Measurements from ENCODE around the gene TRIM3.

- no peak for TF ChIP-seq POLR2AphosphoS5 (IDR thresholded peaks at IDR 0.05; ENCODE audit: low read depth, low read length)
- TF ChIP-seq, protein P1, sequence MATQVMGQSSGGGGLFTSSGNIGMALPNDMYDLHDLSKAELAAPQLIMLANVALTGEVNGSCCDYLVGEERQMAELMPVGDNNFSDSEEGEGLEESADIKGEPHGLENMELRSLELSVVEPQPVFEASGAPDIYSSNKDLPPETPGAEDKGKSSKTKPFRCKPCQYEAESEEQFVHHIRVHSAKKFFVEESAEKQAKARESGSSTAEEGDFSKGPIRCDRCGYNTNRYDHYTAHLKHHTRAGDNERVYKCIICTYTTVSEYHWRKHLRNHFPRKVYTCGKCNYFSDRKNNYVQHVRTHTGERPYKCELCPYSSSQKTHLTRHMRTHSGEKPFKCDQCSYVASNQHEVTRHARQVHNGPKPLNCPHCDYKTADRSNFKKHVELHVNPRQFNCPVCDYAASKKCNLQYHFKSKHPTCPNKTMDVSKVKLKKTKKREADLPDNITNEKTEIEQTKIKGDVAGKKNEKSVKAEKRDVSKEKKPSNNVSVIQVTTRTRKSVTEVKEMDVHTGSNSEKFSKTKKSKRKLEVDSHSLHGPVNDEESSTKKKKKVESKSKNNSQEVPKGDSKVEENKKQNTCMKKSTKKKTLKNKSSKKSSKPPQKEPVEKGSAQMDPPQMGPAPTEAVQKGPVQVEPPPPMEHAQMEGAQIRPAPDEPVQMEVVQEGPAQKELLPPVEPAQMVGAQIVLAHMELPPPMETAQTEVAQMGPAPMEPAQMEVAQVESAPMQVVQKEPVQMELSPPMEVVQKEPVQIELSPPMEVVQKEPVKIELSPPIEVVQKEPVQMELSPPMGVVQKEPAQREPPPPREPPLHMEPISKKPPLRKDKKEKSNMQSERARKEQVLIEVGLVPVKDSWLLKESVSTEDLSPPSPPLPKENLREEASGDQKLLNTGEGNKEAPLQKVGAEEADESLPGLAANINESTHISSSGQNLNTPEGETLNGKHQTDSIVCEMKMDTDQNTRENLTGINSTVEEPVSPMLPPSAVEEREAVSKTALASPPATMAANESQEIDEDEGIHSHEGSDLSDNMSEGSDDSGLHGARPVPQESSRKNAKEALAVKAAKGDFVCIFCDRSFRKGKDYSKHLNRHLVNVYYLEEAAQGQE (IDR thresholded peaks at IDR 0.05; ENCODE audit: insufficient read depth in 1 of 2, low read depth in 2 of 2, low read length in 2 of 2) = no peak
- no peak for TF ChIP-seq SIN3A (IDR thresholded peaks at IDR 0.05; ENCODE audit: borderline replicate concordance, insufficient read depth, low read length)
- TF ChIP-seq TAF1 (IDR thresholded peaks at IDR 0.05; ENCODE audit: borderline replicate concordance, insufficient read depth, low read length) = no peak
Measured at GRCh38 chr11:6414874-6415328, 58.8 kb downstream of the TRIM3 start.
